Neural crest cell (in vitro differentiated cells): Measurements from ENCODE around the gene ST7. TPM values are rescaled to one million over a fixed set of nuclear protein-coding genes. Genes with fewer than 3 reads are reported as not detected.

Experiments
- DNase-seq: peaks from one replicate; pipeline ENCODE4 v3.0.0; 2021; ENCODE audit warnings: low read depth, mixed read lengths, low spot score
- H3K27ac Mint-ChIP-seq: one replicate; pipeline ENCODE4 v1.8.0; 2021; ENCODE audit warnings: mild to moderate bottlenecking, mixed read lengths; ENCODE audit not compliant: unreplicated experiment
- H3K27me3 Mint-ChIP-seq: 2 replicates; pipeline ENCODE4 v1.8.0; 2021; ENCODE audit warnings: low read depth, mild to moderate bottlenecking, mixed read lengths
- H3K36me3 Mint-ChIP-seq: 2 replicates; pipeline ENCODE4 v1.8.0; 2021; ENCODE audit warnings: low read depth, mild to moderate bottlenecking, mixed read lengths
- H3K4me1 Mint-ChIP-seq: 2 replicates; pipeline ENCODE4 v1.8.0; 2021; ENCODE audit warnings: mixed read lengths
- H3K4me3 Mint-ChIP-seq: one replicate; pipeline ENCODE4 v1.8.0; 2021; ENCODE audit warnings: mild to moderate bottlenecking, mixed read lengths
- H3K9me3 Mint-ChIP-seq: 2 replicates; pipeline ENCODE4 v1.8.0; 2021; ENCODE audit warnings: mixed read lengths
- total RNA-seq: library from RNA; stranded (reverse); gene quantifications from 2 replicates; pipeline ENCODE4 v1.2.1, GENCODE V29; 2021
- TF ChIP-seq, protein P1 (sequence below): fragments of 200-600 bp; sonication (generic); conservative IDR thresholded peaks from 2 replicates; pipeline ENCODE4 v1.5.0; 2021; ENCODE audit warnings: antibody characterized with exemption, mild to moderate bottlenecking

The ST7 gene
- total RNA-seq, 1 donor from 2014 or later, result 22.4 TPM

DNA sequence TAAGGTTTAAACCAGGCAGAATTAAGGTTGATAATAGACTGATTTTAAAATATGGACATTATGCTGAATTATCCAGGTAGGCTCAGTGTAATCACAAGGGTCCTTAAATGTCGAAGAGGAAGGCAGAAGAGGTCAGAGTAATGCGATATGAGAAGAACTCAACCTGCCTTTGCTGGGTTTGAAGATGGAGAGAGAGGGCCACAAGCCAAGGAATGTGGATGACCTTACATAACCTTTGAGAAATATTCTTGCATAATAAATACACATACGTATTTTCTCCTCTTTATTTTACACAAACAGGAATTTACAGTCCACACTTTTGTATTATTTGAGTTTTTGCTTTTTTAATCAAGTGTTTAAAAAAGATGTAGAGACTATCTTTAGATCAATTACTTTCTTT is 88.5 kb downstream of the ST7 start:
- TF ChIP-seq, protein P1, sequence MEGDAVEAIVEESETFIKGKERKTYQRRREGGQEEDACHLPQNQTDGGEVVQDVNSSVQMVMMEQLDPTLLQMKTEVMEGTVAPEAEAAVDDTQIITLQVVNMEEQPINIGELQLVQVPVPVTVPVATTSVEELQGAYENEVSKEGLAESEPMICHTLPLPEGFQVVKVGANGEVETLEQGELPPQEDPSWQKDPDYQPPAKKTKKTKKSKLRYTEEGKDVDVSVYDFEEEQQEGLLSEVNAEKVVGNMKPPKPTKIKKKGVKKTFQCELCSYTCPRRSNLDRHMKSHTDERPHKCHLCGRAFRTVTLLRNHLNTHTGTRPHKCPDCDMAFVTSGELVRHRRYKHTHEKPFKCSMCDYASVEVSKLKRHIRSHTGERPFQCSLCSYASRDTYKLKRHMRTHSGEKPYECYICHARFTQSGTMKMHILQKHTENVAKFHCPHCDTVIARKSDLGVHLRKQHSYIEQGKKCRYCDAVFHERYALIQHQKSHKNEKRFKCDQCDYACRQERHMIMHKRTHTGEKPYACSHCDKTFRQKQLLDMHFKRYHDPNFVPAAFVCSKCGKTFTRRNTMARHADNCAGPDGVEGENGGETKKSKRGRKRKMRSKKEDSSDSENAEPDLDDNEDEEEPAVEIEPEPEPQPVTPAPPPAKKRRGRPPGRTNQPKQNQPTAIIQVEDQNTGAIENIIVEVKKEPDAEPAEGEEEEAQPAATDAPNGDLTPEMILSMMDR, result no peak
- no peaks in the 10 kb centered on the region for H3K4me1 Mint-ChIP-seq
- H3K9me3 Mint-ChIP-seq, result peaks cover 4% of the 10 kb centered on the region
- no peak for DNase-seq
- no peak overlapping the region for H3K4me3 Mint-ChIP-seq
- H3K27ac Mint-ChIP-seq, result no peak overlapping the region
- H3K36me3 Mint-ChIP-seq, result peaks cover 4% of the 10 kb centered on the region
- H3K27me3 Mint-ChIP-seq, result no peaks in the 10 kb centered on the region

DNA sequence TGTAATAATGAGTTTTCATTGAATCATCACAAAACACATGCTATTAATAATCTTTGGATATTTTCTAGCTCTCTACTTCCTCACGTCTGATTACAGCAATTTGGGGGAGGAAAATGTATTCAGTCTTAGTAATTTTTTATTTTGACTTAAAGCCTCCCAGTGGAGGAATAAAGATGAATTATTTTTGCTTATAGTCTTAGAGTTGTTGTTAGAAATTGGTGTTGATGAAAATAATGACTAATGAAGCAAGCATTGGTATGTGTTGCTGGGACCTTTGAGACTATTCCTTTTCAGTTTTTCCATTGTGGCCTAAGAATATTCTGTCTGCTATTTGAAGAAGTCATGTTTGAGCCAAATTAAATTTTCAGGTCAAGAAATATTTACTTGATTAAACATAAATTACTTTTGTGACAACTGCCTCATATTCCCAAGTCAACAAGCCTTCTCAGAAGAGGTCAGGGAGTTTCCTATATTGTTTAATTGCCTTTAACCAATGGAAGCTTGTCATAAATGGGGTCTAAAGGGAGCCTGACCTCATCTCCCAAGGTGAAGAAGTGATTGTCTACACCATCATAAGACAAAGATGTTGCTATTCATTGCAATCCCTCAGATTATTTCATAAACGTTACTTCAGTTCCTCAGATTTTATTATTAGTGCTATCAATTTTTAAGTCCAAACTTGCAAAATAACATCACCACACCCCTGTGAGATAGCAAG is 90.0 kb downstream of the ST7 start:
- Mint-ChIP-seq H3K9me3 (peaks cover 4% of the 10 kb centered on the region), H3K4me3 (no peak overlapping the region), H3K27me3 (no peaks in the 10 kb centered on the region), H3K36me3 (peaks cover 4% of the 10 kb centered on the region), H3K4me1 (no peaks in the 10 kb centered on the region), H3K27ac (peak overlapping the region; percentile 16)
- DNase-seq, result no peak
- TF ChIP-seq, protein P1, result no peak

DNA sequence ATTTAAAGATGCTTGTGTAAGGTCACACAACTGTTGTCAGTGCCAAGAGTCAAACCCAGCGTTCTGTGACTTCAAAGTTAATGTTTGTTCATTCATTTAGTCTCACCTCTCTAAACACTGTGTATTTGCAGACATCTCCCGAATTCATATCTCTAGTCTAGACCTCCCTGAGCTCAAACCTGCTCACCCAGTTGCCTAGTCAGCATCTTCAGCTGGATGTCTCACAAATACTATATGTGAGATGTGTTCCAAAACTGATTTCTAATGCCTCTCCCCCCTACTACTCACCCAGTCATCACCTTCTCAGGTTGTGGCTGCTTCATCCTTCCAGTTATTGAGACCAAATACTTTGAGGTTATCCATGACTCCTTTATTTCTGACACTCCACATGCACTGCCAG is 91.4 kb downstream of the ST7 start:
- H3K27ac Mint-ChIP-seq, result no peak overlapping the region
- peaks cover 7% of the 10 kb centered on the region for H3K36me3 Mint-ChIP-seq
- peaks cover 6% of the 10 kb centered on the region for H3K4me1 Mint-ChIP-seq
- H3K9me3 Mint-ChIP-seq, result peaks cover 4% of the 10 kb centered on the region
- TF ChIP-seq, protein P1, result no peak
- H3K27me3 Mint-ChIP-seq, result no peaks in the 10 kb centered on the region
- H3K4me3 Mint-ChIP-seq, result no peak overlapping the region
- no peak for DNase-seq

DNA sequence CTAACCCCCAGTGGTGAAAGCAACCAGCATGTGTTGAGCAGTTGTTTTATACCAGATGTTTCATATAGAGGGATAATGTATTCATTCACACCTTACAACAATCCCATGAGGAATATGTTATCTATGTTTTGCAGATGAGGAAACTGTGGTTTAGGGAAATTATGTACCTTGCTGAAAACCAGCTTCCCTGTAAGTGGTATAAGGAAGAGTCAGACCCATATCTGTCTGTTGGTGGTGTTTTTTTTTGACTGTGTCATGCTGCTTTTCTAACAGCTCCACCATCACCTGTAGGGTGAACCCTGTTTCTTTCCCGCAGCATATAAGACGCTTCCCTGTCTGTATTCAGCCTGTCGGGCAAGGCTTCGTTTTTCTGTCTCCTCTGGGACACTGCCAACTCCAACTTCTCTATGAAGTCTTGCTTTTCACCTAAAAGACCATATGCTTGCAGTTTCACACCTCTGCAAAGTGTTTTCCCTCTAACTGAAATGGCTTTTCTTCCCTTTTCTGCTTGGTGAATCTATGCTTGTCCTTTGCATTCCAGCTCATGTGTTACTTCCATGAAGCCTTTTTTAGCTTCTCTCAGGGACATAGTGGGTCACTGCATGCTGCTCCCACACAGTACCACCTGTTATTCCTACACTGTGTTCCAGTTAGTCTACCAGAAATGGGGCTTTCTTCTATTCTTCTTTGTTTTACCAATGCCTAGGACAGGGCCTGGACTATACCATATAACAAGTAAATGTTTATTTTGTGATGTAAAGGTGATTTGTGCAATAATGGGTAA is 92.8 kb downstream of the ST7 start:
- H3K9me3 Mint-ChIP-seq, result peaks cover 5% of the 10 kb centered on the region
- H3K4me3 Mint-ChIP-seq, result no peak overlapping the region
- DNase-seq, result no peak
- H3K36me3 Mint-ChIP-seq, result peaks cover 7% of the 10 kb centered on the region
- no peaks in the 10 kb centered on the region for H3K27me3 Mint-ChIP-seq
- TF ChIP-seq, protein P1, result no peak
- H3K27ac Mint-ChIP-seq, result no peak overlapping the region
- H3K4me1 Mint-ChIP-seq, result peaks cover 9% of the 10 kb centered on the region

DNA sequence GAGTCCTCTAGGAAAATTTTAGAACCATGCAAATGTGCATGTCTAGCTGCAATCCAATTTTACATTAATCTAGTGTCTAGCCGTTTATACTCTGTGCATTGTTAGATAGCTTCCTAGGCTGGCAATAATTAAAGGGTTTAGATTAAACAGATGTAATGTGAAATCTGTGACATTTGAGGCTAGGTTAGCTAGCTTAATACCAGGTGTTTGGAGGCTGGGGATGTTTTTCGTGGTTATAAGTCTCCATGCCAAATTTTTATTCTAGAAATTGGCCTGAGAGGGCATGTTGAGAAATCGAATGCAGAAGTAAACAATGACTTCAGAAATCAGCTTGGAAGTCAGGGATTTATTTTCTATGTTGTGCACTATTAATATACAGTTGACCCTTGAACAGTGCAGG is 94.2 kb downstream of the ST7 start:
- no peak for DNase-seq
- Mint-ChIP-seq H3K9me3 (peaks cover 8% of the 10 kb centered on the region), H3K27ac (no peak overlapping the region), H3K4me3 (no peak overlapping the region), H3K4me1 (peaks cover 21% of the 10 kb centered on the region), H3K36me3 (peaks cover 11% of the 10 kb centered on the region), H3K27me3 (no peaks in the 10 kb centered on the region)
- TF ChIP-seq, protein P1, result no peak
